Heart right ventricle (tissue), 16 donors: ENCODE measurements around the gene UNKL. TPM values are rescaled to one million over a fixed set of nuclear protein-coding genes. Genes with fewer than 3 reads are reported as not detected.

ENCODE experiments used
- ATAC-seq, 8 donors: fragments of 200-7000 bp; cut with Tn5 transposase; one replicate each; pipeline ENCODE4 v1.9.1; 2020; ENCODE audit warnings: mild to moderate bottlenecking in 8 of 8, moderate library complexity in 8 of 8, moderate number of reproducible peaks in 1 of 8
- DNase-seq, 2 donors: peaks; one replicate each; pipeline ENCODE4 v3.0.0-alpha.2; 2020
- H3K27ac ChIP-seq, 10 donors: fragments of 200-600 bp; sonication (generic) in 2 of 10; one replicate each; pipeline versions ENCODE4 v1.5.0 to v1.8.0; 2020 to 2022; ENCODE audit warnings: mild to moderate bottlenecking in 3 of 10
- H3K27me3 ChIP-seq, 7 donors: fragments of 200-600 bp; one replicate each; pipeline ENCODE4 v1.8.0; 2021 to 2022; ENCODE audit warnings: mild to moderate bottlenecking in 2 of 7
- H3K36me3 ChIP-seq, 9 donors: fragments of 200-600 bp; sonication (generic) in 1 of 9; one replicate each; pipeline versions ENCODE4 v1.5.0 to v1.8.0; 2020 to 2022; ENCODE audit warnings: mild to moderate bottlenecking in 2 of 9
- H3K4me1 ChIP-seq, 9 donors: fragments of 200-600 bp; sonication (generic) in 1 of 9; one replicate each; pipeline versions ENCODE4 v1.5.0 to v1.8.0; 2020 to 2022; ENCODE audit warnings: mild to moderate bottlenecking in 4 of 9
- H3K4me3 ChIP-seq, 10 donors: fragments of 200-600 bp; sonication (generic) in 2 of 10; one replicate each; pipeline versions ENCODE4 v1.5.0 to v1.8.0; 2020 to 2022; ENCODE audit warnings: mild to moderate bottlenecking in 7 of 10, moderate library complexity in 2 of 10
- H3K9me3 ChIP-seq, 11 donors: fragments of 200-600 bp in 10 of 11; sonication (generic) in 2 of 11; one replicate each; pipeline versions ENCODE4 v1.5.0 to v1.8.0; 2013 to 2022; ENCODE audit warnings: mild to moderate bottlenecking in 2 of 11, control low read depth in 1 of 11, moderate library complexity in 1 of 11
- WGBS, 2 donors: extraction: QIAGEN DNeasy Blood & Tissue Kit; methylation state at CpG; one replicate each; pipeline ENCODE4 v1.1.7; 2013; ENCODE audit warnings: inconsistent platforms in 1 of 2; 5-methylcytosine and 5-hydroxymethylcytosine counted together
- intact Hi-C, 10 donors: fragments of 100-400 bp; cut with DNase I; formaldehyde crosslinking; loops; one replicate each; pipeline versions ENCODE4 v1.11.1 to v1.14.2; 2022
- polyA plus RNA-seq, 2 donors: library from polyadenylated mRNA; stranded (reverse); fragments of 200-250 nt; gene quantifications; one replicate each; pipeline ENCODE4 v1.2.3, GENCODE V29; 2013
- total RNA-seq, 10 donors: library from RNA; stranded (reverse); fragmentation: NEBNext Ultra II Directional in 3 of 10; extraction: Animal tissue kit (Norgen Biotek cat#: 25700) in 3 of 10; gene quantifications; one replicate each; pipeline versions ENCODE4 v1.2.1 to v1.2.4, GENCODE V29; 2021 to 2023
- TF ChIP-seq, protein P1 (sequence below), 9 donors: fragments of 200-600 bp; sonication (generic) in 2 of 9; IDR thresholded peaks; one replicate each; pipeline versions ENCODE4 v1.5.0 to v1.8.0; 2021 to 2022; ENCODE audit warnings: antibody characterized with exemption in 9 of 9, mild to moderate bottlenecking in 5 of 9, moderate library complexity in 1 of 9
- donor health status: Arrhythmogenic right ventricular cardiomyopathy.
- donor health status: ischemic (EF 13 %, LVEDD 7.1; RV severe dilation, severe dysfunction).
- donor health status: healthy with polysubstance abuse.
- donor health status: DM: no; HTN: yes; CAD: no.
- donor health status: DM: no; HTN: no; CAD: no.
- donor health status: ischemic (EF 25% LVEDD 6.9; RV normal size, moderate dysfunction).
- donor health status: ischemic (EF 25% LVEDD 5.7; RV mildly dilated, moderate dysfunction).
- donor health status: healthy.
- donor health status: DM: yes; HTN: yes; CAD: no.
- donor health status: Ischemic cardiomyopathy.
- donor health status: ischemic (EF 35%, LVEDD 5.7; RV mildly dilated, moderate dysfunction).
- donor health status: nonischemic (EF 11% LVEDD 7.7; RV severe dilation, severe dysfunction).
- donor health status: DM: yes; HTN: yes; CAD: no.
- donor health status: PGD.
- donor health status: ischemic (EF 29% LVEDD 5.4; RV normal size, mild dysfunction).
- donor health status: nonischemic (EF 23%, LVEDD 6.1; RV moderate dilation, normal function).

Gene UNKL
- total and polyA plus RNA-seq, 12 donors: 3.3 to 20.4 (median 11.4) TPM

DNA sequence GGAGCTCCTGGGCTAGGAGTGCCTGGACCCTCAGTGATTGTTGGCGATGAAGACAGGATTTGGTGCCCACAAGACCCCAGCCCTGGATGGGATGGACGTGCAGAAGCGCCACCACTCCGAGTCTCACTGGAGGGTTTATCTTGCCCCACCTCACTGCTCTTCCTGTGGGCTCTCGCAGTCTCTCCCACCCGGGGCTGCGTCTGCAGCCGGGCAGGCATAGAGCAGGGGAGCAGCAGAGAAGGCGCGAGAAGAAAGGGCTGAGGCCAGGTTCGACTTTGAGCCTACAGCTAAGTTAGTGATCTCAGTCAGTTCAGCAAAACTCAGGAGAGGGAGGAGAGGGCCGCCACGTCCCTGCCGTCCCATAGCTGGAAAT, 98.5 kb downstream of the UNKL start:
- DNase-seq (no peak), ATAC-seq (no peak)
- intact Hi-C loops: loop anchor here in 1 of 10 donors (10.0 kb wide), 1 partner anchor 89 kb away; no protein-coding TSS in a partner anchor
- Histone ChIP-seq H3K9me3 (no peaks in the 10 kb centered on the region), H3K27me3 (no peaks in the 10 kb centered on the region), H3K27ac (no peak overlapping the region), H3K4me1 (peaks cover 19 to 36% (median 26%) of the 10 kb centered on the region in 9 donors), H3K36me3 (peaks cover 5 to 92% (median 69%) of the 10 kb centered on the region in 9 donors), H3K4me3 (no peak overlapping the region)
- WGBS, 2 donors: 88 to 89% methylated on average over 14 of the region's 14 CpGs
- TF ChIP-seq, protein P1, sequence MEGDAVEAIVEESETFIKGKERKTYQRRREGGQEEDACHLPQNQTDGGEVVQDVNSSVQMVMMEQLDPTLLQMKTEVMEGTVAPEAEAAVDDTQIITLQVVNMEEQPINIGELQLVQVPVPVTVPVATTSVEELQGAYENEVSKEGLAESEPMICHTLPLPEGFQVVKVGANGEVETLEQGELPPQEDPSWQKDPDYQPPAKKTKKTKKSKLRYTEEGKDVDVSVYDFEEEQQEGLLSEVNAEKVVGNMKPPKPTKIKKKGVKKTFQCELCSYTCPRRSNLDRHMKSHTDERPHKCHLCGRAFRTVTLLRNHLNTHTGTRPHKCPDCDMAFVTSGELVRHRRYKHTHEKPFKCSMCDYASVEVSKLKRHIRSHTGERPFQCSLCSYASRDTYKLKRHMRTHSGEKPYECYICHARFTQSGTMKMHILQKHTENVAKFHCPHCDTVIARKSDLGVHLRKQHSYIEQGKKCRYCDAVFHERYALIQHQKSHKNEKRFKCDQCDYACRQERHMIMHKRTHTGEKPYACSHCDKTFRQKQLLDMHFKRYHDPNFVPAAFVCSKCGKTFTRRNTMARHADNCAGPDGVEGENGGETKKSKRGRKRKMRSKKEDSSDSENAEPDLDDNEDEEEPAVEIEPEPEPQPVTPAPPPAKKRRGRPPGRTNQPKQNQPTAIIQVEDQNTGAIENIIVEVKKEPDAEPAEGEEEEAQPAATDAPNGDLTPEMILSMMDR (IDR thresholded peaks at IDR 0.05): no peak

DNA sequence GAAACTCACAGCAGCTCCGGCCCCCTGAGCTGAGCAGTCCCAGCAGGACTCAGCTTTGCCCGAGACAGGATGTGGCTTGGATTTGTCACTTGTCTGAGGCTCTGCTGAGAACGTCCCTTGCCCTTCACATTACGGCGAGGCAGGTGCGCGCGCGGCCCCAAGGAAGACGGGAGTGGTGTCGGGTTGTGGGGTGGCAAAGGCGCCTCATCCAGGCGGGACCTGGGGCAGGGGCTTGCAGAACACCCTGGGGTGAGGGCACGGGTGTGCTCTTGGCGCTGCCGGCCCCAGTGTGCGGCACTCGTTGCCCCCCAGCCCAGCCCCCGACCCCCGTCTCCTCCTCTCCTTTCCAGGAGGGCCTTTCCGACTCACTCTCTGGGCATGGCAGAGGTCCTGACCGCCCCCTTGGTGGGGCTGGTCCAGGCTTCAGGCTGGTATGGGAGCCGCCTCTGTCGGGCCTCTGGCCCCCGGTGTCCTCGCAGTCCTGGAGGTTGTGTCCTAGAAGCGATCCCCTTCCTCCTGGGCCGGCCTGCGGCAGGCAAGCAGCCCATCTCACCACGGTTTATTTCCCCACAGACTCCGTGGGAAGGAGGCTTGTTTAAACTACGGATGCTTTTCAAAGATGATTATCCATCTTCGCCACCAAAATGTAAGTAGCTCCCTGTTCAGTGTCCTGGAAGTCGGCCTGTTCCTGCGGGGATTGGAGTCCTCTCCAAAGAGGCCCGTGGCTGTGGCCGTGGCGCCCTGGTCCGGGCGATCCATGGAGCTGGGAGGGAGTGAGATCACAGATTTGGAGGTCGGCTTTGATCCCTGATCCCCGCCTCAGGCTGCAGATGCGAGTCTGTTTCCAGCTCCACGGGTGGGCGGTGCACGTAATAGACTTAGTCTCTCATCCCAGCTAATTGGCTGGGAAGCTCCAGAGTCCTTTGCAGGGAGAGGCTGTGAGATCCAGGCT, 99.1 kb downstream of the UNKL start:
- Histone ChIP-seq H3K36me3 (peaks cover 0 to 85% (median 62%) of the 10 kb centered on the region in 9 donors), H3K4me1 (peaks cover 21 to 42% (median 33%) of the 10 kb centered on the region in 9 donors), H3K9me3 (no peaks in the 10 kb centered on the region), H3K27ac (no peak overlapping the region), H3K27me3 (no peaks in the 10 kb centered on the region), H3K4me3 (no peak overlapping the region)
- WGBS, 2 donors: 84% methylated on average over 44 to 46 of the region's 46 CpGs
- intact Hi-C loops: loop anchor here in 1 of 10 donors (10.0 kb wide), 1 partner anchor 89 kb away; no protein-coding TSS in a partner anchor
- no peak for DNase-seq
- no peak for ATAC-seq
- TF ChIP-seq, protein P1 (IDR thresholded peaks at IDR 0.05): no peak

DNA sequence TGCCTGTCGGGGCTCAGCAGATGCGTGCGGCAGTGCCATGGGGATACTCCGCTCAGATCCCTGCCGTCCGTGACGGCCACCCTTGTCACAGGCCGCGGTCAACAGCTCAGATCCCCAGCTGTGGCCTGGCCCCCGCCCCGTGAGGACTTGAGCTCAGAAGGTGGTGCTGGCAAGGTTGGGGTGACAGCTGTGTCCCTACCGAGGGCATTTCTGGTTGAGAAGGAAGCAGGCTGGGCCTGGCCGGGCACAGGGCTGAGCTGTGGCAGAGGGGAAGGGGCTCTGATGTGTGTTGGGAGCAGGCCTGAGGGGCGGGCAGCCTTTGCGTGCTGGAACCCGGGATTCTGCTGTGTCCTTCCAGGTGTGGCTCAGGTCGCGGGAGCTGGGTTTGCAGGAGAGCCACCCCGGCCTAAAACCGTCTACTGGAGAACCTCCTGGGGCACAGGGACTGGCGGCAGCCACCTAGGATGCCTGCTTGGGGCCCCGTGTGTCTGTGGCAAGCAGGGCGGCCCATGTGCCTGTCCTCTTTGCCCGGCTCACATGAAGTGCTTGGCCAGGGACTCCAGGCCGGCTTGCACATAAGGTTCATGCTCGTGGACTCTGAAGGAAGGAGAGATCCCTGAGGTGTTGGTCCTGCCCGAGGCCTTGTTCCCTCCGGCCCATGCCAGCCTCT, 100.0 kb downstream of the UNKL start:
- Histone ChIP-seq H3K36me3 (peaks cover 0 to 77% (median 54%) of the 10 kb centered on the region in 9 donors), H3K4me3 (no peak overlapping the region), H3K27me3 (no peaks in the 10 kb centered on the region), H3K4me1 (peaks cover 21 to 45% (median 35%) of the 10 kb centered on the region in 9 donors), H3K27ac (no peak overlapping the region), H3K9me3 (no peaks in the 10 kb centered on the region)
- WGBS, 2 donors: 86 to 88% methylated on average over 28 of the region's 28 CpGs
- ATAC-seq (no peak), DNase-seq (no peak)
- intact Hi-C loops: loop anchor here in 2 of 10 donors (5.0 to 10.0 kb wide), 3 partner anchors 38 to 98 kb away; partner anchors contain the start of genes GNPTG (in 1 of the 2), TSR3 (in 1 of the 2) and UNKL (in 1 of the 2)
- TF ChIP-seq, protein P1 (IDR thresholded peaks at IDR 0.05): no peak
